Measurements from ENCODE around the gene ADAMTSL5. TPM values are rescaled to one million over a fixed set of nuclear protein-coding genes. Genes with fewer than 3 reads are reported as not detected.
A peak's percentile ranks its signal among the peaks of the same experiment; 100 is the strongest.

Gene ADAMTSL5
- total and polyA plus RNA-seq, 9 of the 15 experiments (the other 6 are each of a cell fraction or from before 2014, with no cell fraction given) = 1.0 to 11.6 (median 4.1) TPM

DNA sequence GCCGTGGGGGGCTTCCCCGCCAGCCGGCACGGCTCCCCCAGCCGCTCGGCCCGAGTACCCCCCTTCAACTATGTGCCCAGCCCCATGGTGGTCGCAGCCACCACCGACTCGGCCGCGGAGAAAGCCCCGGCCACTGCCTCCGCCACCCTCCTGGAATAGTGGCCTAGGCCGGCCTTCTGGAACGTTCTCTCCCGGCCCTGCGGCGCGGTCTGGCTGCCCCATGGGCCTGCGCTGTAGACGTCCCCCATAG is 42.8 kb downstream of the ADAMTSL5 start:
- no peak overlapping the region for H3K4me2 ChIP-seq (ENCODE audit: insufficient read depth, low read length)
- POLR2A ChIA-PET = interaction anchor here (0.6 kb wide), 1 partner anchor 50 kb away, joined by 3 read pairs; no protein-coding TSS in a partner anchor
- BruUV-seq (replicated peaks) = no TSS peak
- H3K9me1 ChIP-seq (ENCODE audit: control insufficient read depth, insufficient read depth, low read length) = no peaks in the 10 kb centered on the region
- H3K4me3 ChIP-seq = no peak overlapping the region
- H3K79me2 ChIP-seq (ENCODE audit: control insufficient read depth, insufficient read depth, low read length) = peaks cover 26% of the 10 kb centered on the region
- peaks cover 14% of the 10 kb centered on the region for H4K20me1 ChIP-seq (replicated peaks; ENCODE audit: control insufficient read depth, insufficient read depth, low read length)
- FAIRE-seq (no peak), DNase-seq (ENCODE audit: extremely low read depth in 1 of 4, low spot score in 3 of 4) (no peak), ATAC-seq (no peak)
- CTCF ChIA-PET (ENCODE audit: low intra/inter-chr PET ratio) = no interaction called here
- H3K36me3 ChIP-seq (ENCODE audit: control insufficient read depth, insufficient read depth, low read length) = peaks cover 8% of the 10 kb centered on the region; the same call in 1 of the 3 replicates
- WGBS (ENCODE audit: insufficient coverage, low coverage, missing lambda C conversion rate) = 70% methylated on average over 9 of the region's 22 CpGs
- no peak overlapping the region for H3K27ac ChIP-seq (ENCODE audit: extremely low read depth, low read depth, low read length)
- no peaks in the 10 kb centered on the region for H3K27me3 ChIP-seq (ENCODE audit: control insufficient read depth in 2 of 2, insufficient read depth in 2 of 2, low read length in 2 of 2)
- peaks cover 6 to 85% of the 10 kb centered on the region in 2 experiments; a peak in 4 of 5 replicates for H3K4me1 ChIP-seq (replicated peaks in 1 of 2; ENCODE audit: control insufficient read depth in 2 of 2, insufficient read depth in 2 of 2, low read length in 2 of 2)
- H2AFZ ChIP-seq (ENCODE audit: low read depth, low read length) = no peak overlapping the region
- H3K9ac ChIP-seq (ENCODE audit: insufficient read depth in 1 of 2, low read depth in 2 of 2, low read length in 2 of 2) = no peak overlapping the region; a peak in 1 of 4 replicates
- in situ Hi-C loops (cut with MboI) (no loop called here), intact Hi-C loops (cut with micrococcal nuclease) (no loop called here)
- H3K9me3 ChIP-seq (replicated peaks; ENCODE audit: control insufficient read depth, insufficient read depth, low read depth, low read length) = no peaks in the 10 kb centered on the region
- TF ChIP-seq HNRNPL (IDR thresholded peaks at IDR 0.05; ENCODE audit: low read depth, low read length) (0 out of 2 replicates have a peak, but pooled peaks have one; percentile 26), PCBP1 (IDR thresholded peaks at IDR 0.05; ENCODE audit: low read depth, low read length, poor library complexity, severe bottlenecking) (peak; percentile 30), GABPB1 (CRISPR knock-in tag; IDR thresholded peaks at IDR 0.05) (no peak), TEAD1 (CRISPR knock-in tag; IDR thresholded peaks at IDR 0.05) (no peak), RBM22 (IDR thresholded peaks at IDR 0.05; ENCODE audit: low read depth, low read length, poor library complexity, severe bottlenecking) (peak; percentile 82), ZNF699 (CRISPR knock-in tag; IDR thresholded peaks at IDR 0.05; ENCODE audit: insufficient replicate concordance) (no peak), ZNF263 (CRISPR knock-in tag; IDR thresholded peaks at IDR 0.05; ENCODE audit: borderline replicate concordance) (no peak), MYBL2 (IDR thresholded peaks at IDR 0.05; ENCODE audit: low read depth) (no peak), MYBL2 (CRISPR knock-in tag; IDR thresholded peaks at IDR 0.05; ENCODE audit: borderline replicate concordance) (no peak), ZC3H4 (CRISPR knock-in tag; IDR thresholded peaks at IDR 0.05; ENCODE audit: borderline replicate concordance) (no peak), ZNF57 (CRISPR knock-in tag; IDR thresholded peaks at IDR 0.05) (no peak), ZKSCAN1 (IDR thresholded peaks at IDR 0.05; ENCODE audit: low read depth, low read length) (no peak), NRF1 (conservative IDR thresholded peaks at IDR 0.05 in 1 of 2, IDR thresholded peaks at IDR 0.05 in 1 of 2) (no peak), ZNF184 (CRISPR knock-in tag; IDR thresholded peaks at IDR 0.05) (no peak), ZFP30 (CRISPR knock-in tag; IDR thresholded peaks at IDR 0.05; ENCODE audit: borderline replicate concordance) (no peak)
- TF ChIP-seq, protein P1, sequence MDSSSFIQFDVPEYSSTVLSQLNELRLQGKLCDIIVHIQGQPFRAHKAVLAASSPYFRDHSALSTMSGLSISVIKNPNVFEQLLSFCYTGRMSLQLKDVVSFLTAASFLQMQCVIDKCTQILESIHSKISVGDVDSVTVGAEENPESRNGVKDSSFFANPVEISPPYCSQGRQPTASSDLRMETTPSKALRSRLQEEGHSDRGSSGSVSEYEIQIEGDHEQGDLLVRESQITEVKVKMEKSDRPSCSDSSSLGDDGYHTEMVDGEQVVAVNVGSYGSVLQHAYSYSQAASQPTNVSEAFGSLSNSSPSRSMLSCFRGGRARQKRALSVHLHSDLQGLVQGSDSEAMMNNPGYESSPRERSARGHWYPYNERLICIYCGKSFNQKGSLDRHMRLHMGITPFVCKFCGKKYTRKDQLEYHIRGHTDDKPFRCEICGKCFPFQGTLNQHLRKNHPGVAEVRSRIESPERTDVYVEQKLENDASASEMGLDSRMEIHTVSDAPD (CRISPR knock-in tag; IDR thresholded peaks at IDR 0.05) = no peak
- TF ChIP-seq, protein P2, sequence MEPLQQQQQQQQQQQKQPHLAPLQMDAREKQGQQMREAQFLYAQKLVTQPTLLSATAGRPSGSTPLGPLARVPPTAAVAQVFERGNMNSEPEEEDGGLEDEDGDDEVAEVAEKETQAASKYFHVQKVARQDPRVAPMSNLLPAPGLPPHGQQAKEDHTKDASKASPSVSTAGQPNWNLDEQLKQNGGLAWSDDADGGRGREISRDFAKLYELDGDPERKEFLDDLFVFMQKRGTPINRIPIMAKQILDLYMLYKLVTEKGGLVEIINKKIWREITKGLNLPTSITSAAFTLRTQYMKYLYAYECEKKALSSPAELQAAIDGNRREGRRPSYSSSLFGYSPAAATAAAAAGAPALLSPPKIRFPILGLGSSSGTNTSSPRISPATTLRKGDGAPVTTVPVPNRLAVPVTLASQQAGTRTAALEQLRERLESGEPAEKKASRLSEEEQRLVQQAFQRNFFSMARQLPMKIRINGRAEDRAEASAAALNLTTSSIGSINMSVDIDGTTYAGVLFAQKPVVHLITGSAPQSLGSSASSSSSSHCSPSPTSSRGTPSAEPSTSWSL (CRISPR knock-in tag; IDR thresholded peaks at IDR 0.05; ENCODE audit: borderline replicate concordance) = no peak
- TF ChIP-seq, protein P3, sequence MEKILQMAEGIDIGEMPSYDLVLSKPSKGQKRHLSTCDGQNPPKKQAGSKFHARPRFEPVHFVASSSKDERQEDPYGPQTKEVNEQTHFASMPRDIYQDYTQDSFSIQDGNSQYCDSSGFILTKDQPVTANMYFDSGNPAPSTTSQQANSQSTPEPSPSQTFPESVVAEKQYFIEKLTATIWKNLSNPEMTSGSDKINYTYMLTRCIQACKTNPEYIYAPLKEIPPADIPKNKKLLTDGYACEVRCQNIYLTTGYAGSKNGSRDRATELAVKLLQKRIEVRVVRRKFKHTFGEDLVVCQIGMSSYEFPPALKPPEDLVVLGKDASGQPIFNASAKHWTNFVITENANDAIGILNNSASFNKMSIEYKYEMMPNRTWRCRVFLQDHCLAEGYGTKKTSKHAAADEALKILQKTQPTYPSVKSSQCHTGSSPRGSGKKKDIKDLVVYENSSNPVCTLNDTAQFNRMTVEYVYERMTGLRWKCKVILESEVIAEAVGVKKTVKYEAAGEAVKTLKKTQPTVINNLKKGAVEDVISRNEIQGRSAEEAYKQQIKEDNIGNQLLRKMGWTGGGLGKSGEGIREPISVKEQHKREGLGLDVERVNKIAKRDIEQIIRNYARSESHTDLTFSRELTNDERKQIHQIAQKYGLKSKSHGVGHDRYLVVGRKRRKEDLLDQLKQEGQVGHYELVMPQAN (IDR thresholded peaks at IDR 0.05; ENCODE audit: borderline replicate concordance) = no peak
